Measurements from ENCODE around the gene RALY.

Gene RALY

DNA sequence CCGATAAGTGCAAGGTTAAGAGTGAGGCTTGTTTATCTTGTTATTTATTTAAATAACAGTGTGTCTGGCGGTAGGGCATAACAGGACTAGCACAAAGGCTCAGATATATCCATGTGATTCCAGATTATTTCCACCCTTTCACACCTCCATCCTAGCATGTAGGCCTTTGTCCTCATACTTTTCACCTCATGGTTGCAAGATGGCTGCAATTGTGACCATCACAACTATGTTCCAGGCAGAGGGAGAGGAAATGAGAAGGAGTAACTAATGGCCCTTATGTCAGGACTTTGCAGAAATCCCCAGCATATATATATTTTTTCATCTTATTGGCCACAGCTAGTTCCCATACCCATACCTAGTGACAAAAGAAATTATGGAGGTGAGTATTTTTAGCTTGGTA lies 23.5 kb upstream of the RALY start:
- 100% methylated on average over 2 of the region's 2 CpGs; no CpG with 5 or more reads in 1 of the 2 experiments for WGBS, 2 experiments (ENCODE audit: insufficient coverage in 2 of 2)
- Histone ChIP-seq H3K36me3 (ENCODE audit: control insufficient read depth, insufficient read depth, low read length) (no peaks in the 10 kb centered on the region), H3K4me3 (ENCODE audit: extremely low read depth, insufficient read depth, low read length, poor library complexity, severe bottlenecking) (no peak overlapping the region), H3K4me1 (ENCODE audit: control insufficient read depth, insufficient read depth, low read length, poor library complexity, severe bottlenecking) (no peaks in the 10 kb centered on the region), H3K9me3 (ENCODE audit: control insufficient read depth, low read length) (peaks cover 4% of the 10 kb centered on the region), H3K27ac (ENCODE audit: low read depth, low read length, severe bottlenecking) (no peak overlapping the region)

DNA sequence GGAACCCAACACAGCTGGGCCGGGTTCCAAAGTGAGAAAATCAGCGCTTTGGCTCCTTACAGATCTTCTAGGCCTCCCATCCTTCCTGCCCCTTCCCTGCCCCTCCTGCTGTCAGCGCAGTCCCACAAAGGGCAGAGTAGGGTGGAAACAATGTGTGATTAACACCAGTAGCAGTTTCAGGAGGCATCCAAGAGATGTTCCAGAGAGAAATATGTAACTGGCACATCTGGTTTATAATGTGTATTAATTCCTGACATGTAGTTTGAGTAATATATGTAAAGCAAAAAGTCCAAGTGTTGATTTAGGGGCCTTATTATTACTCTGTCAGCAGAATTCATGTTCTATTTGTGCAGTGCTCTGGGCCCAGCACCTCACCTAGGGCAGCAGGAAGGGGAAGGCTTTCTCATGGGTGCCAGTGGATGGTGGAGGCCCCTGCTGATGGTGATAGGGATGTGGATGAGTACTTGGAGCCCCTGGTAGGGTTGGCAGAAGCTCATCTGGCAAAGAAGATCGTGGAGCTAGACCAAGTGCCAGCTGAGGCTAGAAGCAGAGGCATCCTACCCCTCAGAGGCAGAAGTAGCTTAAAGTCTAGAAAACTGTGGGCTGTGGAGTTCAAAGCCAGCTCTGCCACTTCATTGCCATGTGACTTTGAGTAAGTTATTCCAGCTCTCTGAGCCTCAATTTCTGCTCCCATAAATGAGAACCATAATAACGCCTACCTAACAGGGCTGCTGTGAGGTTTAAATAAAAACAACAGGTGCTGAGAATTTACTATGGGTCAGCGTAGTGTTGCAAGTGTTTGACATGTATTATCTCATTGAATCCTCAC lies 22.4 kb upstream of the RALY start:
- Histone ChIP-seq H3K4me1 (ENCODE audit: control insufficient read depth, insufficient read depth, low read length, poor library complexity, severe bottlenecking) (no peaks in the 10 kb centered on the region), H3K9me3 (ENCODE audit: control insufficient read depth, low read length) (peaks cover 4% of the 10 kb centered on the region), H3K27ac (ENCODE audit: low read depth, low read length, severe bottlenecking) (no peak overlapping the region), H3K4me3 (ENCODE audit: extremely low read depth, insufficient read depth, low read length, poor library complexity, severe bottlenecking) (no peak overlapping the region), H3K36me3 (ENCODE audit: control insufficient read depth, insufficient read depth, low read length) (no peaks in the 10 kb centered on the region)
- WGBS, 2 experiments (ENCODE audit: insufficient coverage in 2 of 2), result 90 to 100% methylated on average over 3 of the region's 6 CpGs

GRCh38 chr20:33976959-33977358 lies 16.8 kb upstream of the RALY start:
- Histone ChIP-seq H3K27ac (ENCODE audit: low read depth, low read length, severe bottlenecking) (no peak overlapping the region), H3K4me1 (ENCODE audit: control insufficient read depth, insufficient read depth, low read length, poor library complexity, severe bottlenecking) (no peaks in the 10 kb centered on the region), H3K9me3 (ENCODE audit: control insufficient read depth, low read length) (no peaks in the 10 kb centered on the region), H3K4me3 (ENCODE audit: extremely low read depth, insufficient read depth, low read length, poor library complexity, severe bottlenecking) (no peak overlapping the region), H3K36me3 (ENCODE audit: control insufficient read depth, insufficient read depth, low read length) (no peaks in the 10 kb centered on the region)

DNA sequence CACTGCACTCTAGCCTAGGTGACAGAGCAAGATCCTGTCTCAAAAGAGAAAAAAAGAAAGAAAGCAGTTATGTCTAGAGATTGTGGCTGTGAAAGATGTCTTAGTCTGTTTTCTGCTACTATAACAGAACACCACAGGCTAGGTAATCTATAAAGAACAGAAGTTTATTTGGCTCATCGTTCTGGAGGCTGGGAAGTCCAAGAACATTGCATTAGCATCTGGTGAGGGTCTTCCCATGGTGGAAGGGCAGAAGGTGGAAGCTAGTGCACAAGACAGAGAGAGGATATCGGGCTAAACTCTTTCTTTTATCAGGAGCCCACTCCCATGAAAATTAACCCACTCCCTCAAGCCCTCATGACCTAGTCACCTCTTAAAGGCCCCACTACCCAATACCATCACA lies 16.2 kb upstream of the RALY start:
- no peak overlapping the region for H3K27ac ChIP-seq (ENCODE audit: low read depth, low read length, severe bottlenecking)
- no peaks in the 10 kb centered on the region for H3K4me1 ChIP-seq (ENCODE audit: control insufficient read depth, insufficient read depth, low read length, poor library complexity, severe bottlenecking)
- H3K9me3 ChIP-seq (ENCODE audit: control insufficient read depth, low read length), result no peaks in the 10 kb centered on the region
- WGBS, 2 experiments (ENCODE audit: insufficient coverage in 2 of 2), result 86 to 100% methylated on average over 1 of the region's 2 CpGs
- H3K4me3 ChIP-seq (ENCODE audit: extremely low read depth, insufficient read depth, low read length, poor library complexity, severe bottlenecking), result no peak overlapping the region
- no peaks in the 10 kb centered on the region for H3K36me3 ChIP-seq (ENCODE audit: control insufficient read depth, insufficient read depth, low read length)

DNA sequence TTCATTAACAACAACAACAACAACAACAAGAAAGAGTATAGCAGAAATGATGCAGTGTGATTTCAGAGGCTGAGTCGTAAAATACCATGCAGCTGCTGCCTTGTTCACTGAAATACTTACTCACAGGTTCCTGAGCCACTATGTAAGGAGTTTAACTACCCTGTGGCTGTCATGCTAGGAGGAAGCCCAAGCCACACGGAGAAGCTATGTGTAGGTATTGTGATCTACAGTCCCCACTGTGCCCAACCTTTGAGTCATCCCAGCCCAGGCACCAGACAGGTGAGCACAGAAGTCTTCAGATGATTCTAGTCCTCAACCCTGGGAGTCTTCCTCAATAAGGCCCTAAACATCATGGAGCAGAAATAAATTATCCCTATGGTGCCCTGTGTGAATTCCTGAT lies 14.6 kb upstream of the RALY start:
- no peaks in the 10 kb centered on the region for H3K36me3 ChIP-seq (ENCODE audit: control insufficient read depth, insufficient read depth, low read length)
- no peaks in the 10 kb centered on the region for H3K4me1 ChIP-seq (ENCODE audit: control insufficient read depth, insufficient read depth, low read length, poor library complexity, severe bottlenecking)
- 100% methylated on average over 1 of the region's 2 CpGs; no CpG with 5 or more reads in 1 of the 2 experiments for WGBS, 2 experiments (ENCODE audit: insufficient coverage in 2 of 2)
- H3K27ac ChIP-seq (ENCODE audit: low read depth, low read length, severe bottlenecking), result no peak overlapping the region
- no peaks in the 10 kb centered on the region for H3K9me3 ChIP-seq (ENCODE audit: control insufficient read depth, low read length)
- no peak overlapping the region for H3K4me3 ChIP-seq (ENCODE audit: extremely low read depth, insufficient read depth, low read length, poor library complexity, severe bottlenecking)

GRCh38 chr20:33981347-33981746 lies 12.4 kb upstream of the RALY start:
- H3K4me3 ChIP-seq (ENCODE audit: extremely low read depth, insufficient read depth, low read length, poor library complexity, severe bottlenecking), result no peak overlapping the region
- H3K9me3 ChIP-seq (ENCODE audit: control insufficient read depth, low read length), result no peaks in the 10 kb centered on the region
- no peaks in the 10 kb centered on the region for H3K36me3 ChIP-seq (ENCODE audit: control insufficient read depth, insufficient read depth, low read length)
- WGBS, 2 experiments (ENCODE audit: insufficient coverage in 2 of 2), result 100% methylated on average over 2 to 6 of the region's 7 CpGs
- H3K4me1 ChIP-seq (ENCODE audit: control insufficient read depth, insufficient read depth, low read length, poor library complexity, severe bottlenecking), result no peaks in the 10 kb centered on the region
- no peak overlapping the region for H3K27ac ChIP-seq (ENCODE audit: low read depth, low read length, severe bottlenecking)

- Histone ChIP-seq H3K27ac (ENCODE audit: low read depth, low read length, severe bottlenecking) (no peak overlapping the region), H3K4me1 (ENCODE audit: control insufficient read depth, insufficient read depth, low read length, poor library complexity, severe bottlenecking) (no peaks in the 10 kb centered on the region), H3K36me3 (ENCODE audit: control insufficient read depth, insufficient read depth, low read length) (no peaks in the 10 kb centered on the region), H3K4me3 (ENCODE audit: extremely low read depth, insufficient read depth, low read length, poor library complexity, severe bottlenecking) (no peak overlapping the region), H3K9me3 (ENCODE audit: control insufficient read depth, low read length) (no peaks in the 10 kb centered on the region)
- 80 to 100% methylated on average over 2 of the region's 3 CpGs for WGBS, 2 experiments (ENCODE audit: insufficient coverage in 2 of 2)
Observed at GRCh38 chr20:33981964-33982363, 11.7 kb upstream of the RALY start.

DNA sequence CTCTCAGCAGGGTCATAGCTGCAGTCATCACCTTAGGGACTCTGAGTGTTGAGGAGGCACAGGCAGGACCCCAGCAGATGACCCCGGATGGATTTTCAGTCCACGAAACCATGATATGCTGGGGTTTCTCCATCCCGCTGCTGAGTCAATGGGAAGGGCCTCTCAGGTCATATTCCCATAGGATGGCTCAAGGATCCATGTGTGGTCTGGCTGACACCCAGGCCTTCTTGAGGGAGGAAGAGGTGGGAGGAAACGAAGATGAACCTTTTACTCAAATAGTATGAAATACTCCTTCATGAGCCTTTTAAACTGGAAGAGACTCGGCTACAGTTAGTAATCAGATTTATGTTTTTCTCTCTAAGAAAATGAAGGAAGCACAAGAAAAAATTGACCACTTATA lies 10.3 kb upstream of the RALY start:
- H3K4me3 ChIP-seq (ENCODE audit: extremely low read depth, insufficient read depth, low read length, poor library complexity, severe bottlenecking), result no peak overlapping the region
- H3K4me1 ChIP-seq (ENCODE audit: control insufficient read depth, insufficient read depth, low read length, poor library complexity, severe bottlenecking), result no peaks in the 10 kb centered on the region
- WGBS, 2 experiments (ENCODE audit: insufficient coverage in 2 of 2), result 91 to 96% methylated on average over 3 of the region's 5 CpGs
- H3K27ac ChIP-seq (ENCODE audit: low read depth, low read length, severe bottlenecking), result no peak overlapping the region
- no peaks in the 10 kb centered on the region for H3K9me3 ChIP-seq (ENCODE audit: control insufficient read depth, low read length)
- no peaks in the 10 kb centered on the region for H3K36me3 ChIP-seq (ENCODE audit: control insufficient read depth, insufficient read depth, low read length)

DNA sequence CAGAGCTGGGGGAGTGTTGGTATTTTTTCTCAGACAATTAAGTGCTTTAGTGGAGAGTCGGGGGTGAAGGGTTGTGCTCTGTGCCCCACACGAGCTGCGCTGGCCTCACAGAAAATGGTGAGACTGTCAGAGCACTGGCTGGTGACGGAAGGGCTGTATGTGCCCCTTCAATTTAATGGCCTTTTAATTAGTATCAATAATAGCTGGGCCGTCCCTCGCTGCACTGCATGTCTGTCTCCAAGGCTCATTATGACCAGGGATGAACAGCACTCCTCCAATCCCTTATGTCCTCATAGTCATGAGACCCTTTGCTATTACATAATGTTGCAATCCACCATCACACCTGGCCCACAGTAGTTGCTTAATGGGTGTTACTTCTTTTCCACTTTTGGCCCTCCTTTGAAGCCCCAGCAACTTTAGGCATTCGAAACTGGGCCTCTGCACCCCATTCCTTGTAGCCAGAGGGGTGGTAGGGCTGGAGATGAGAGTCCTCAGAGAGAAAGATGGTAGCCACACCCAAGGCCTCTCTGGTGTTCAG lies 9.5 kb upstream of the RALY start:
- Histone ChIP-seq H3K27ac (ENCODE audit: low read depth, low read length, severe bottlenecking) (no peak overlapping the region), H3K36me3 (ENCODE audit: control insufficient read depth, insufficient read depth, low read length) (no peaks in the 10 kb centered on the region), H3K9me3 (ENCODE audit: control insufficient read depth, low read length) (no peaks in the 10 kb centered on the region), H3K4me3 (ENCODE audit: extremely low read depth, insufficient read depth, low read length, poor library complexity, severe bottlenecking) (no peak overlapping the region), H3K4me1 (ENCODE audit: control insufficient read depth, insufficient read depth, low read length, poor library complexity, severe bottlenecking) (no peaks in the 10 kb centered on the region)
- 70 to 80% methylated on average over 6 to 7 of the region's 7 CpGs for WGBS, 2 experiments (ENCODE audit: insufficient coverage in 2 of 2)

GRCh38 chr20:33985280-33985679 lies 8.4 kb upstream of the RALY start:
- H3K4me3 ChIP-seq (ENCODE audit: extremely low read depth, insufficient read depth, low read length, poor library complexity, severe bottlenecking), result no peak overlapping the region
- no peaks in the 10 kb centered on the region for H3K4me1 ChIP-seq (ENCODE audit: control insufficient read depth, insufficient read depth, low read length, poor library complexity, severe bottlenecking)
- WGBS, 2 experiments (ENCODE audit: insufficient coverage in 2 of 2), result 100% methylated on average over 1 of the region's 2 CpGs; no CpG with 5 or more reads in 1 of the 2 experiments
- H3K27ac ChIP-seq (ENCODE audit: low read depth, low read length, severe bottlenecking), result no peak overlapping the region
- no peaks in the 10 kb centered on the region for H3K9me3 ChIP-seq (ENCODE audit: control insufficient read depth, low read length)
- no peaks in the 10 kb centered on the region for H3K36me3 ChIP-seq (ENCODE audit: control insufficient read depth, insufficient read depth, low read length)

- no peaks in the 10 kb centered on the region for H3K4me1 ChIP-seq (ENCODE audit: control insufficient read depth, insufficient read depth, low read length, poor library complexity, severe bottlenecking)
- no peaks in the 10 kb centered on the region for H3K36me3 ChIP-seq (ENCODE audit: control insufficient read depth, insufficient read depth, low read length)
- H3K27ac ChIP-seq (ENCODE audit: low read depth, low read length, severe bottlenecking), result no peak overlapping the region
- no peak overlapping the region for H3K4me3 ChIP-seq (ENCODE audit: extremely low read depth, insufficient read depth, low read length, poor library complexity, severe bottlenecking)
- H3K9me3 ChIP-seq (ENCODE audit: control insufficient read depth, low read length), result no peaks in the 10 kb centered on the region
- 0 to 88% methylated on average over 1 of the region's 2 CpGs for WGBS, 2 experiments (ENCODE audit: insufficient coverage in 2 of 2)
Observed at GRCh38 chr20:33985830-33986229, 7.9 kb upstream of the RALY start.
